Breast epithelium (tissue), 3 donors: ENCODE results near the gene YPEL1.

Experiments
- POLR2A ChIP-seq: fragments of 450-650 bp; IDR thresholded peaks from one replicate; pipeline ENCODE4 v1.6.1; 2016; ENCODE audit warnings: antibody characterized with exemption, mild to moderate bottlenecking, moderate library complexity
- POLR2AphosphoS5 ChIP-seq, 3 donors: sonication (generic); formaldehyde crosslinking; IDR thresholded peaks; one replicate each; pipeline ENCODE4 v1.6.1; 2017; ENCODE audit warnings: antibody characterized with exemption in 3 of 3
- TF ChIP-seq, protein P1 (sequence below), 3 donors: fragments of 450-650 bp; IDR thresholded peaks; one replicate each; pipeline ENCODE4 v1.5.1; 2016 to 2017; ENCODE audit warnings: antibody characterized with exemption in 3 of 3, mild to moderate bottlenecking in 3 of 3, moderate library complexity in 3 of 3

DNA sequence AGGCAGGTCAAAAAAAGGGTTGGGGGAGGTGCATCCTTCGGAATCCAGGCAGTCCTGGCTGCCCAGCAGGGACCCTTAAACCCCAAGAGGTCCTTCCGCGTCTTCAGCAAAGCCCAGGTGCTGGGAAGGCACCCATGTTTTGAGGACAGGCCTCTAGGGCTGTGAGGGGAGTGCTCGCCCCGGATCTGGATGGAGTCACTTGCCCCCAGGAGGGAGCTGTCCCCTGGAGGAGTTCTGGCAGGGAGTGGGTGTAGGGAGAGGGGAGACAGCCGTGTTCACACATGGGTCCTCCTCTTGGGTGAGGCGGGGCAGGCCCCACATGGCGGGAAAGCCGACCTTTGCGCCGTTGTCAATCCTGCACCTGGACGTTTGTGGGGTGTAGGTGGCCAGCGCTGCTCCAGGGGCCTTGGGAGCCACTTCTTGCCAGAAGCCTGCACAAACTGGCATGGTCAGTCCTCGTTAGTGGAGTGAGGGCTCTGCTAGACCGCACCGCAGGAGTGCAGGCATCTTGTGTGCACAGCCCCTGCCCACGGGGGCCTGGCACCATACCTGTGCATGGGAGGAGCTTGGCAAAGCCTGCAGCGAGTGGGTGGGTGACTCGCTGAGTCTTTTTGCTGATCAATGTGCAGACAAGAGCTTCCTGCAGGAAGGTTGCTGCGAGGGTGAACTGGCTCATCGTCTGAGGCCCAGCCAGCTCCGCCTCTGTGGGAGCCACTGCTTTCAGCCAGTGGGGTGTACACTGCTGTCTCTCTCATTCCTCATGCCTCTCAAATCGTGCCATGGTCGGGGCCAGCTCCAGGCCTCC lies 53.8 kb downstream of the YPEL1 start:
- TF ChIP-seq, protein P1, sequence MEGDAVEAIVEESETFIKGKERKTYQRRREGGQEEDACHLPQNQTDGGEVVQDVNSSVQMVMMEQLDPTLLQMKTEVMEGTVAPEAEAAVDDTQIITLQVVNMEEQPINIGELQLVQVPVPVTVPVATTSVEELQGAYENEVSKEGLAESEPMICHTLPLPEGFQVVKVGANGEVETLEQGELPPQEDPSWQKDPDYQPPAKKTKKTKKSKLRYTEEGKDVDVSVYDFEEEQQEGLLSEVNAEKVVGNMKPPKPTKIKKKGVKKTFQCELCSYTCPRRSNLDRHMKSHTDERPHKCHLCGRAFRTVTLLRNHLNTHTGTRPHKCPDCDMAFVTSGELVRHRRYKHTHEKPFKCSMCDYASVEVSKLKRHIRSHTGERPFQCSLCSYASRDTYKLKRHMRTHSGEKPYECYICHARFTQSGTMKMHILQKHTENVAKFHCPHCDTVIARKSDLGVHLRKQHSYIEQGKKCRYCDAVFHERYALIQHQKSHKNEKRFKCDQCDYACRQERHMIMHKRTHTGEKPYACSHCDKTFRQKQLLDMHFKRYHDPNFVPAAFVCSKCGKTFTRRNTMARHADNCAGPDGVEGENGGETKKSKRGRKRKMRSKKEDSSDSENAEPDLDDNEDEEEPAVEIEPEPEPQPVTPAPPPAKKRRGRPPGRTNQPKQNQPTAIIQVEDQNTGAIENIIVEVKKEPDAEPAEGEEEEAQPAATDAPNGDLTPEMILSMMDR (IDR thresholded peaks at IDR 0.05) = no peak
- no peak for TF ChIP-seq POLR2A
- no peak for TF ChIP-seq POLR2AphosphoS5 (IDR thresholded peaks at IDR 0.05)
